Endothelial cell of umbilical vein (primary cell): ENCODE measurements around the gene UBL7.

Source experiments
- JUN ChIP-seq: IDR thresholded peaks from 2 replicates; pipeline ENCODE4 v1.6.1; 2011; ENCODE audit warnings: borderline replicate concordance, low read depth; ENCODE audit not compliant: insufficient read length, insufficient read depth
- TF ChIP-seq, protein P1 (sequence below), 2 donors: IDR thresholded peaks; 1 replicate in 1 of 2; 2 replicates in 1 of 2; pipeline ENCODE4 v1.5.1; 2011; ENCODE audit warnings: low read length in 2 of 2, mild to moderate bottlenecking in 2 of 2, moderate library complexity in 2 of 2, control low read depth in 1 of 2, inconsistent platforms in 1 of 2, low read depth in 1 of 2; ENCODE audit not compliant: insufficient read depth in 1 of 2; ENCODE audit errors: extremely low read depth in 1 of 2

- TF ChIP-seq JUN, result no peak
- TF ChIP-seq, protein P1, sequence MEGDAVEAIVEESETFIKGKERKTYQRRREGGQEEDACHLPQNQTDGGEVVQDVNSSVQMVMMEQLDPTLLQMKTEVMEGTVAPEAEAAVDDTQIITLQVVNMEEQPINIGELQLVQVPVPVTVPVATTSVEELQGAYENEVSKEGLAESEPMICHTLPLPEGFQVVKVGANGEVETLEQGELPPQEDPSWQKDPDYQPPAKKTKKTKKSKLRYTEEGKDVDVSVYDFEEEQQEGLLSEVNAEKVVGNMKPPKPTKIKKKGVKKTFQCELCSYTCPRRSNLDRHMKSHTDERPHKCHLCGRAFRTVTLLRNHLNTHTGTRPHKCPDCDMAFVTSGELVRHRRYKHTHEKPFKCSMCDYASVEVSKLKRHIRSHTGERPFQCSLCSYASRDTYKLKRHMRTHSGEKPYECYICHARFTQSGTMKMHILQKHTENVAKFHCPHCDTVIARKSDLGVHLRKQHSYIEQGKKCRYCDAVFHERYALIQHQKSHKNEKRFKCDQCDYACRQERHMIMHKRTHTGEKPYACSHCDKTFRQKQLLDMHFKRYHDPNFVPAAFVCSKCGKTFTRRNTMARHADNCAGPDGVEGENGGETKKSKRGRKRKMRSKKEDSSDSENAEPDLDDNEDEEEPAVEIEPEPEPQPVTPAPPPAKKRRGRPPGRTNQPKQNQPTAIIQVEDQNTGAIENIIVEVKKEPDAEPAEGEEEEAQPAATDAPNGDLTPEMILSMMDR (IDR thresholded peaks at IDR 0.05; ENCODE audit: extremely low read depth in 1 of 2, insufficient read depth in 1 of 2, low read depth in 1 of 2, low read length in 2 of 2), result no peak
These were observed 29.3 kb downstream of the UBL7 start for GRCh38 chr15:74431645-74432044.
